NCI-H748 treated with DMSO at 0.1 percent for 48 hours (cell line): Measurements from ENCODE around the gene OR2G6.
"Not testable (repeated sequence)": the region's sequence is repeated elsewhere in the genome, so short reads cannot be mapped to it uniquely, and the experiment has no call there.

Experiments
- DNase-seq: peaks from one replicate; lab custom pipeline; 2025; lab: John Stamatoyannopoulos, UW

OR2G6 gene

DNA sequence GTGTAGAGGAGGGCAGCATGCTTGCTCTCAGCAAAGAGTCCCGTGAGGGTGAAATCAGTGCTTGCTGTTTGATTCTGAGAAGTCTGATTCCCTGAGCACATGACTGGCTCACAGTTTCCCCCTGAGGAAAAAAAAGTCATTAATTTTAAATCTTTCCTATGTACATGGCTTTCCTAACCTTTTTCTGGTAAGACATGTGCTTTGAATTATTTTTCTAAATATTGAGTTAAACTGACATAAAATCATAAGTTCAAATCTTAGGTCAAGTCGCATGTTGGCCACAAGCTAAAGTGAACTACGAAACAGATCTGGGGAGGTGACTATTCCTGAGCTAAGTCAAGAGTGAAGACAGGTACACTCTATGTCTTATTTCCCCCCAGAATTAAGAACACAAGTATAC, 66.8 kb downstream of the OR2G6 start, which contains the start of gene OR2T34:
TSS of gene OR2T34 (minus strand) at position 101 of the 400 bp plus-strand sequence. CDS start at position 101, 0 bp downstream.
- not testable (repeated sequence) for DNase-seq

DNA sequence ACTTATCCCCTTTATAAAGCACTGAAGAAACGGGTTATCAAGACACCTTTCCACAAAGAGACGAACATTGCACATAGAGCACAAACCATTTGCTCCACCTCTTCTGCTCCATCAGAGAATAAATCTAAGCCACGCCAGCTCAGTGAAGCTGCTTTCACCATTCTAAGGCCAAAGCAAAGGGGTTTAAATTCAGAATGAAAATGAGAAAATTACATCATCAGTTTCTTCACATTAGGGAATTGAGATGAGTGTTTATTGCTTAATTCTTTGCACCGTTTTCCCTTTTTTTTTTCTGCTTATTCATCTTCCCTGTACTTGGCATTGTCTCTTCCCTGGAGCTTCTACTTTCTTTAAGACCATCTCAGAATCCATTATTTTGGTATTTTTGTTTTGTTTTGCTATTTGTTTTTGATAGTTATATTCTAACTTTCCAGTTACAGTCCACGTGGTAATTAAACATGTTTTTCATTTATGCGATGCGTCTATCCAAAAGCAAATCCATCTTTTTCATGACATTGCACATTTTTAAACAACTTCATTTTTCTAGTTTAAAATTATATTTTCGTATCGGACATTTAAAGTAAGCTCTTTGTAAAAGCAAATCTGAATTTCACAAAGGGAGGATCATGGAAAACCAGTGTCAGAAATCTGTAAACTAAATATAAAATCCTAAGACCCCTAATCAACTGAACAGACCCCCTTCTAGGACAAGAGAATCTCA, 68.5 kb downstream of the OR2G6 start:
- DNase-seq, result no peak
